Measurements from ENCODE around the gene PSMB2. TPM values are rescaled to one million over a fixed set of nuclear protein-coding genes. Genes with fewer than 3 reads are reported as not detected.

Gene PSMB2
- total RNA-seq, 1 donor from 2014 or later: 70.7 TPM

GRCh38 chr1:35564037-35564883, 77.1 kb downstream of the PSMB2 start:
- no peak for DNase-seq (ENCODE audit: extremely low spot score, unreplicated experiment)
- Mint-ChIP-seq H3K9me3 (ENCODE audit: unreplicated experiment) (no peaks in the 10 kb centered on the region), H3K27ac (ENCODE audit: unreplicated experiment) (no peak overlapping the region), H3K27me3 (ENCODE audit: unreplicated experiment) (no peaks in the 10 kb centered on the region), H3K4me3 (ENCODE audit: unreplicated experiment) (no peak overlapping the region), H3K4me1 (ENCODE audit: unreplicated experiment) (peaks cover 18% of the 10 kb centered on the region), H3K36me3 (ENCODE audit: unreplicated experiment) (peaks cover 14% of the 10 kb centered on the region)
- TF ChIP-seq CTCF (IDR thresholded peaks at IDR 0.05): peak; percentile 87

- no peak for TF ChIP-seq CTCF (IDR thresholded peaks at IDR 0.05)
- peaks cover 17% of the 10 kb centered on the region for H3K4me1 Mint-ChIP-seq (ENCODE audit: unreplicated experiment)
- H3K4me3 Mint-ChIP-seq (ENCODE audit: unreplicated experiment): no peak overlapping the region
- H3K9me3 Mint-ChIP-seq (ENCODE audit: unreplicated experiment): no peaks in the 10 kb centered on the region
- peaks cover 14% of the 10 kb centered on the region for H3K36me3 Mint-ChIP-seq (ENCODE audit: unreplicated experiment)
- DNase-seq (ENCODE audit: extremely low spot score, unreplicated experiment): no peak
- H3K27ac Mint-ChIP-seq (ENCODE audit: unreplicated experiment): no peak overlapping the region
- no peaks in the 10 kb centered on the region for H3K27me3 Mint-ChIP-seq (ENCODE audit: unreplicated experiment)
Observed at GRCh38 chr1:35563166-35563565, 78.2 kb downstream of the PSMB2 start.

GRCh38 chr1:35561972-35562680, 79.2 kb downstream of the PSMB2 start:
- no peak overlapping the region for H3K4me3 Mint-ChIP-seq (ENCODE audit: unreplicated experiment)
- no peaks in the 10 kb centered on the region for H3K27me3 Mint-ChIP-seq (ENCODE audit: unreplicated experiment)
- no peaks in the 10 kb centered on the region for H3K9me3 Mint-ChIP-seq (ENCODE audit: unreplicated experiment)
- H3K27ac Mint-ChIP-seq (ENCODE audit: unreplicated experiment): no peak overlapping the region
- DNase-seq (ENCODE audit: extremely low spot score, unreplicated experiment): no peak
- peaks cover 16% of the 10 kb centered on the region for H3K4me1 Mint-ChIP-seq (ENCODE audit: unreplicated experiment)
- no peak for TF ChIP-seq CTCF (IDR thresholded peaks at IDR 0.05)
- H3K36me3 Mint-ChIP-seq (ENCODE audit: unreplicated experiment): peaks cover 14% of the 10 kb centered on the region

GRCh38 chr1:35561297-35561971, 79.9 kb downstream of the PSMB2 start:
- TF ChIP-seq CTCF (IDR thresholded peaks at IDR 0.05): no peak
- Mint-ChIP-seq H3K27ac (ENCODE audit: unreplicated experiment) (no peak overlapping the region), H3K36me3 (ENCODE audit: unreplicated experiment) (peaks cover 11% of the 10 kb centered on the region), H3K4me1 (ENCODE audit: unreplicated experiment) (peaks cover 18% of the 10 kb centered on the region), H3K27me3 (ENCODE audit: unreplicated experiment) (no peaks in the 10 kb centered on the region), H3K4me3 (ENCODE audit: unreplicated experiment) (no peak overlapping the region), H3K9me3 (ENCODE audit: unreplicated experiment) (no peaks in the 10 kb centered on the region)
- no peak for DNase-seq (ENCODE audit: extremely low spot score, unreplicated experiment)
